C4-2B (cell line): ENCODE data around the gene PPP3CA.

Experiments
- H3K27ac ChIP-seq: fragments of 450-650 bp; 2 replicates; pipeline ENCODE4 v1.5.1; 2017
- CTCF ChIP-seq: fragments of 450-650 bp; conservative IDR thresholded peaks from 2 replicates; pipeline ENCODE4 v1.5.1; 2017; ENCODE audit warnings: mild to moderate bottlenecking
- ZFX ChIP-seq: fragments of 450-650 bp; IDR thresholded peaks from 2 replicates; pipeline ENCODE4 v1.6.1; 2017

PPP3CA gene

GRCh38 chr4:101035487-101035886 lies 311.8 kb downstream of the PPP3CA start:
- H3K27ac ChIP-seq, result no peak overlapping the region
- no peak for TF ChIP-seq ZFX

GRCh38 chr4:101033986-101034385 lies 313.3 kb downstream of the PPP3CA start:
- TF ChIP-seq ZFX (no peak), CTCF (peak; percentile 32; the same call in 1 of the 2 replicates)
- H3K27ac ChIP-seq, result peak overlapping the region; percentile 54

GRCh38 chr4:101032541-101032940 lies 314.8 kb downstream of the PPP3CA start:
- TF ChIP-seq ZFX (no peak), CTCF (no peak)

DNA sequence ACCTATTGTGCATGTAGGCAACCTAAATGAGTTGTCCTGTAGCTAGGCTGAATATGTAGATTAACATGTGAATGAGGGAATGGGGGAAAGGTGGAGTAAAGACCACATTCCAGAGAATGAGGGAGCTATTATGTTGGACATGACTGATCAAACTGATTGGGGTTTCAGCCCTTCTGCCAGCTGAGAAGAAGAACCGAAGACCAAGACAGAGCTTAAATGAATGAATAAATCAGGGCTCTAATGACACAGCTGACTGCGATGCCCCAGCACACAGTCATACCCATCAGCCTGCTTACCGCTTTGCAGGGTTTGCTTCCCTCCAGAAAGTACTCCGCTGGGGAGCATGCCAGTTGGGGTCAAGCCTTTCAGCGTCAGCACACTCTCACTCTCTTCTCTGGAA lies 315.4 kb downstream of the PPP3CA start:
- TF ChIP-seq CTCF (no peak), ZFX (no peak)
- no peak overlapping the region for H3K27ac ChIP-seq

More at GRCh38 chr4:101032541-101032940, 314.8 kb downstream of the PPP3CA start:
- H3K27ac ChIP-seq, result no peak overlapping the region

- TF ChIP-seq CTCF (no peak), ZFX (no peak)
- no peak overlapping the region for H3K27ac ChIP-seq
These were observed 318.4 kb downstream of the PPP3CA start for GRCh38 chr4:101028886-101029285.

GRCh38 chr4:101027721-101028120 lies 319.6 kb downstream of the PPP3CA start:
- H3K27ac ChIP-seq, result no peak overlapping the region
- TF ChIP-seq ZFX (no peak), CTCF (no peak)

- TF ChIP-seq ZFX (no peak), CTCF (no peak)
- no peak overlapping the region for H3K27ac ChIP-seq
These were observed 321.6 kb downstream of the PPP3CA start for GRCh38 chr4:101025755-101026154.
